ENCODE measurements around the gene NOTCH2NLA.
"Not testable (repeated sequence)": the region's sequence is repeated elsewhere in the genome, so short reads cannot be mapped to it uniquely, and the experiment has no call there.

DNA sequence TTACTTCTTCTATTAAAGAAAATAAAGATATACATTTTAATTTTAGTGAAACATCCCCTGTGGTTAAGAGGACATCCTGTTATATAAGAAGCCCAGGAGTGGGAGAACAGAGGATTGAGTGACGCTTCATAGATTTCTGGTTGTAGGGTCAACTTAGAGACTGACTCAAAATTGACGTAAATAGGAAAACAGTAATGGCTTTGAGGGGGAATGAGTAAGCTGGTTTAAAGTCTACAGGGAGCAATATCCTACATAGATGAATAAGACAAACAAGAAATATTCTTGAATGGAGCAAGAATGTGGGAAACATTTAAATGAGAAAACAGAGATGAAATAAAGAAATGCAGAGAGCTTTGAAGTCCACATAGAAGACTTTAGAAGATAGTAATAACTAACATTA lies 48.3 kb upstream of the NOTCH2NLA start:
- TF ChIP-seq, protein P1, sequence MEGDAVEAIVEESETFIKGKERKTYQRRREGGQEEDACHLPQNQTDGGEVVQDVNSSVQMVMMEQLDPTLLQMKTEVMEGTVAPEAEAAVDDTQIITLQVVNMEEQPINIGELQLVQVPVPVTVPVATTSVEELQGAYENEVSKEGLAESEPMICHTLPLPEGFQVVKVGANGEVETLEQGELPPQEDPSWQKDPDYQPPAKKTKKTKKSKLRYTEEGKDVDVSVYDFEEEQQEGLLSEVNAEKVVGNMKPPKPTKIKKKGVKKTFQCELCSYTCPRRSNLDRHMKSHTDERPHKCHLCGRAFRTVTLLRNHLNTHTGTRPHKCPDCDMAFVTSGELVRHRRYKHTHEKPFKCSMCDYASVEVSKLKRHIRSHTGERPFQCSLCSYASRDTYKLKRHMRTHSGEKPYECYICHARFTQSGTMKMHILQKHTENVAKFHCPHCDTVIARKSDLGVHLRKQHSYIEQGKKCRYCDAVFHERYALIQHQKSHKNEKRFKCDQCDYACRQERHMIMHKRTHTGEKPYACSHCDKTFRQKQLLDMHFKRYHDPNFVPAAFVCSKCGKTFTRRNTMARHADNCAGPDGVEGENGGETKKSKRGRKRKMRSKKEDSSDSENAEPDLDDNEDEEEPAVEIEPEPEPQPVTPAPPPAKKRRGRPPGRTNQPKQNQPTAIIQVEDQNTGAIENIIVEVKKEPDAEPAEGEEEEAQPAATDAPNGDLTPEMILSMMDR (IDR thresholded peaks at IDR 0.05; ENCODE audit: insufficient read depth, low read length): not testable (repeated sequence)
- TF ChIP-seq POLR2AphosphoS5 (IDR thresholded peaks at IDR 0.05; ENCODE audit: low read depth); SPI1 (IDR thresholded peaks at IDR 0.05; ENCODE audit: borderline replicate concordance, low read depth): not testable (repeated sequence)
